Upper lobe of right lung (tissue), 1 donor: ENCODE results near the gene DVL2. TPM values are rescaled to one million over a fixed set of nuclear protein-coding genes. Genes with fewer than 3 reads are reported as not detected.
"Not testable (repeated sequence)": the region's sequence is repeated elsewhere in the genome, so short reads cannot be mapped to it uniquely, and the experiment has no call there.

ENCODE experiments used
- ATAC-seq: fragments of 200-7000 bp; cut with Tn5 transposase; one replicate; pipeline ENCODE4 v1.9.1; 2020; ENCODE audit warnings: mild to moderate bottlenecking, moderate library complexity
- DNase-seq: peaks from one replicate; pipeline ENCODE4 v3.0.0-alpha.2; 2020
- H3K27ac ChIP-seq: fragments of 200-600 bp; one replicate; pipeline ENCODE4 v1.8.0; 2022
- H3K27me3 ChIP-seq: fragments of 200-600 bp; one replicate; pipeline ENCODE4 v1.8.0; 2022; ENCODE audit warnings: mild to moderate bottlenecking
- H3K36me3 ChIP-seq: fragments of 200-600 bp; one replicate; pipeline ENCODE4 v1.8.0; 2022
- H3K4me1 ChIP-seq: fragments of 200-600 bp; one replicate; pipeline ENCODE4 v1.8.0; 2022
- H3K4me3 ChIP-seq: fragments of 200-600 bp; one replicate; pipeline ENCODE4 v1.8.0; 2022; ENCODE audit warnings: mild to moderate bottlenecking
- H3K9me3 ChIP-seq: fragments of 200-600 bp; one replicate; pipeline ENCODE4 v1.8.0; 2022
- intact Hi-C: fragments of 100-400 bp; cut with DNase I; formaldehyde crosslinking; loops from one replicate; pipeline ENCODE4 v1.11.0; 2022
- total RNA-seq: library from RNA; stranded (reverse); fragmentation: NEBNext Ultra II Directional; extraction: Animal tissue kit (Norgen Biotek cat#: 25700); gene quantifications from one replicate; pipeline ENCODE4 v1.2.1, GENCODE V29; 2021
- TF ChIP-seq, protein P1 (sequence below): fragments of 200-600 bp; IDR thresholded peaks from one replicate; pipeline ENCODE4 v1.8.0; 2022; ENCODE audit warnings: antibody characterized with exemption
- donor health status: DM: no; HTN: yes; CAD: no; lungs with severe emphysema.

DVL2 gene
- total RNA-seq, 1 donor from 2014 or later: 41.0 TPM

- H3K27ac ChIP-seq: no peak overlapping the region
- intact Hi-C loops: no loop called here
- H3K9me3 ChIP-seq: no peaks in the 10 kb centered on the region
- peak; percentile 46 for ATAC-seq
- H3K4me1 ChIP-seq: no peaks in the 10 kb centered on the region
- no peak for DNase-seq
- H3K36me3 ChIP-seq: no peaks in the 10 kb centered on the region
- TF ChIP-seq, protein P1, sequence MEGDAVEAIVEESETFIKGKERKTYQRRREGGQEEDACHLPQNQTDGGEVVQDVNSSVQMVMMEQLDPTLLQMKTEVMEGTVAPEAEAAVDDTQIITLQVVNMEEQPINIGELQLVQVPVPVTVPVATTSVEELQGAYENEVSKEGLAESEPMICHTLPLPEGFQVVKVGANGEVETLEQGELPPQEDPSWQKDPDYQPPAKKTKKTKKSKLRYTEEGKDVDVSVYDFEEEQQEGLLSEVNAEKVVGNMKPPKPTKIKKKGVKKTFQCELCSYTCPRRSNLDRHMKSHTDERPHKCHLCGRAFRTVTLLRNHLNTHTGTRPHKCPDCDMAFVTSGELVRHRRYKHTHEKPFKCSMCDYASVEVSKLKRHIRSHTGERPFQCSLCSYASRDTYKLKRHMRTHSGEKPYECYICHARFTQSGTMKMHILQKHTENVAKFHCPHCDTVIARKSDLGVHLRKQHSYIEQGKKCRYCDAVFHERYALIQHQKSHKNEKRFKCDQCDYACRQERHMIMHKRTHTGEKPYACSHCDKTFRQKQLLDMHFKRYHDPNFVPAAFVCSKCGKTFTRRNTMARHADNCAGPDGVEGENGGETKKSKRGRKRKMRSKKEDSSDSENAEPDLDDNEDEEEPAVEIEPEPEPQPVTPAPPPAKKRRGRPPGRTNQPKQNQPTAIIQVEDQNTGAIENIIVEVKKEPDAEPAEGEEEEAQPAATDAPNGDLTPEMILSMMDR: peak; percentile 18
- H3K4me3 ChIP-seq: no peak overlapping the region
- no peaks in the 10 kb centered on the region for H3K27me3 ChIP-seq
Observed at GRCh38 chr17:7186241-7186640, 48.1 kb downstream of the DVL2 start.

- Histone ChIP-seq H3K4me1 (no peaks in the 10 kb centered on the region), H3K4me3 (no peak overlapping the region), H3K27ac (no peak overlapping the region), H3K27me3 (no peaks in the 10 kb centered on the region), H3K36me3 (no peaks in the 10 kb centered on the region), H3K9me3 (no peaks in the 10 kb centered on the region)
- DNase-seq (no peak), ATAC-seq (no peak)
- intact Hi-C loops: no loop called here
- TF ChIP-seq, protein P1: no peak
Observed at GRCh38 chr17:7184647-7185046, 49.7 kb downstream of the DVL2 start.

GRCh38 chr17:7184091-7184488 is 50.2 kb downstream of the DVL2 start:
- intact Hi-C loops: no loop called here
- no peaks in the 10 kb centered on the region for H3K4me1 ChIP-seq
- no peaks in the 10 kb centered on the region for H3K9me3 ChIP-seq
- ATAC-seq (peak; percentile 79), DNase-seq (peak; percentile 87)
- no peak overlapping the region for H3K4me3 ChIP-seq
- TF ChIP-seq, protein P1: no peak
- H3K36me3 ChIP-seq: no peaks in the 10 kb centered on the region
- H3K27me3 ChIP-seq: no peaks in the 10 kb centered on the region
- no peak overlapping the region for H3K27ac ChIP-seq

DNA sequence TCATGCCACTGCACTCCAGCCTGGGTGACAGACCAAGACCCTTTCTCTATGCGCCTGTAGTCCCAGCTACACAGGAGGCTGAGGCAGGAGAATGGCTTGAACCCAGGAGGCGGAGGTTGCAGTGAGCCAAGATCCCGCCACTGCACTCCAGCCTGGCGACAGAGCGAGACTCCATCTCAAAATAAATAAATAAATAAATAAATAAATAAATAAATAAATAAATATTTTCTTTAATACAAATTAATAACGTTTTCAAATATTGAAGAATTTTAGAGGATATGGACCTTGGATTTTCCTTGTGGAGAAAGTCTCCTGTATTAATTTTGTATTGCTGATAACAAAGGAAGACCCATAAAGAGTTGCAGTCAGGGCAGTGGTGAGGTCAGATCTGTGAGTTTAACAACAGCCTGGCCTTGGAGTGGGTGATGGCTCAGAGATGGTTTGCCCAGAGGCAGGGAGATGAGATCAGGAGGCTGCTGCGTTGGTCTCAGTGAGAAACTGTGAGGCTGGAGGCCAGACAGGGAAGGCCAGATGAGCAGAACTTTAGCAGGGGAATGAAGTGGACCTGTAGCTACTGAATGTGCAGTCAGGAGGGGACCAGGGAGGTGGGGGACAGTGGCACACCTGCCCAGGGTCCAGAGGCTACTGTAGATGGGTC is 50.8 kb downstream of the DVL2 start:
- Histone ChIP-seq H3K27ac (no peak overlapping the region), H3K9me3 (no peaks in the 10 kb centered on the region), H3K4me3 (no peak overlapping the region), H3K27me3 (no peaks in the 10 kb centered on the region), H3K36me3 (no peaks in the 10 kb centered on the region), H3K4me1 (no peaks in the 10 kb centered on the region)
- ATAC-seq (no peak), DNase-seq (no peak)
- TF ChIP-seq, protein P1: no peak
- intact Hi-C loops: no loop called here

GRCh38 chr17:7182101-7182500 is 52.2 kb downstream of the DVL2 start:
- intact Hi-C loops, ATAC-seq, H3K27ac ChIP-seq, H3K36me3 ChIP-seq, H3K27me3 ChIP-seq, DNase-seq, H3K4me3 ChIP-seq, H3K9me3 ChIP-seq: not testable (repeated sequence)
- peaks cover 11% of the 10 kb centered on the region for H3K4me1 ChIP-seq

DNA sequence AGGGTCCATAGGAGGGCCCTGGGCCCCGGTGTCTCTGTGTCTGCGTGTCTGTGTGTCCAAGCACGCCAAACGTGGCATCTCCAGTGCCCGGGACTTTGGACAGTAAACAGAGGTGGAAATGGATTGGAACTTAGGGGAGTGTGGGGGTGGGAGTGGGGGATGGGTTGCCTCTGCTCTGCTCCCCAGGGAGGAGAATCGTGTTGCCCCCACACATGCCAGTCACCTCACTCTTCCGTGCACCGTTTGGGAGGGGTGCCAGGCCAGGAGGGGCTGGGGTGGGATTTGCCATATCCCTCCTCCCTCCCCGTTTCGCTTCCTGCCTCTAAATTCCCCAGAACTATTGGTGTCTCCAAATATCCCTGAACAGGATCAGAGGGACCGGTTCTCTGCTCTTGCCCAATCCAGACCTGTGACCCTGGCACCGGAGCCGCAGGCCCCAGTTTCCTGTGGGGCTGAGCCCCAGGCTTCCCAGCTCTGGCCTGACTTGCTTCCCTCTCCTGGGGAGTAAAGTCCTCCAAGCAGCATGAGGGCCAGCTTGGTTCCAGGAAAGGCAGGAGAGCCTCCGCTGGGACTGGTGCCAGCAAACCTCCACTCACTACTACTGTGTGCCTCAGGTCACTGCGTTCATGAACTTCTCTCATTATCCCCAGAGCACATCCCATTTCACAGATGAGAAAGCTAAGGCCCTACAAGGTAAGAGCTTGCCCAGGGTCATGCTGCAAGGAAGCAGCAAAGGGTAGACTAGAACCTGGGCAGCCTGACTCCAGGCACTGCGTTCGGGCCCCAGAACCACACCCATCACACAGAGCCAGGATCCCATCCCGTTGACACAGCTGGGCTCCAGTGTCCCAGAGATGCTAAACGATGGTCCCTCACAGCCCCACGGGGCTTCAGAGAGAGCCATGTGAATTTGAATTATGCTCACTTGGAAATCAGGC is 54.7 kb downstream of the DVL2 start, which contains the start of gene ASGR1:
Gene ASGR1 (minus strand): TSS at position 54 of the 938 bp plus-strand sequence. CDS start 807 bp downstream, outside the sequence.
- Histone ChIP-seq H3K4me1 (peaks cover 12% of the 10 kb centered on the region), H3K36me3 (no peaks in the 10 kb centered on the region), H3K9me3 (no peaks in the 10 kb centered on the region), H3K27me3 (no peaks in the 10 kb centered on the region), H3K4me3 (no peak within 1 kb of the TSS), H3K27ac (no peak within 1 kb of the TSS)
- TF ChIP-seq, protein P1: no peak
- DNase-seq (no peak), ATAC-seq (no peak)
- intact Hi-C loops: no loop called here
